Trophoblast cell (in vitro differentiated cells and primary cell): ENCODE results near the gene COLEC11.

Experiments
- DNase-seq, 2 donors: peaks; one replicate each; pipeline ENCODE4 v3.0.0-alpha.2; 2016
- H2AFZ ChIP-seq: 2 replicates; pipeline ENCODE4 v1.6.1; 2013; ENCODE audit warnings: low read length, moderate library complexity, mild to moderate bottlenecking; ENCODE audit not compliant: insufficient read depth, poor library complexity
- H2AK5ac ChIP-seq: 2 replicates; pipeline ENCODE4 v1.6.1; 2013; ENCODE audit warnings: mild to moderate bottlenecking, low read length
- H2BK120ac ChIP-seq: 2 replicates; pipeline ENCODE4 v1.6.1; 2013; ENCODE audit warnings: low read length, mild to moderate bottlenecking, moderate library complexity; ENCODE audit not compliant: insufficient read depth, poor library complexity
- H2BK12ac ChIP-seq: 2 replicates; pipeline ENCODE4 v1.6.1; 2013; ENCODE audit warnings: mild to moderate bottlenecking, low read length, moderate library complexity
- H2BK5ac ChIP-seq: 2 replicates; pipeline ENCODE4 v1.6.1; 2013; ENCODE audit warnings: low read length, low read depth, moderate library complexity, mild to moderate bottlenecking; ENCODE audit not compliant: poor library complexity
- H3K14ac ChIP-seq: 2 replicates; pipeline ENCODE4 v1.6.1; 2013; ENCODE audit warnings: mild to moderate bottlenecking, low read length
- H3K18ac ChIP-seq: 2 replicates; pipeline ENCODE4 v1.6.1; 2013; ENCODE audit warnings: mild to moderate bottlenecking, low read length
- H3K23ac ChIP-seq: 2 replicates; pipeline ENCODE4 v1.6.1; 2013; ENCODE audit warnings: low read length
- H3K27ac ChIP-seq: 2 replicates; pipeline ENCODE4 v1.5.1; 2013; ENCODE audit warnings: low read depth, mild to moderate bottlenecking, inconsistent platforms, low read length, moderate library complexity
- H3K27me3 ChIP-seq: 2 replicates; pipeline ENCODE4 v1.6.1; 2013; ENCODE audit warnings: inconsistent platforms, mild to moderate bottlenecking, low read length, moderate library complexity; ENCODE audit not compliant: insufficient read depth
- H3K36me3 ChIP-seq, 2 experiments: 1 replicate in 1 of 2; 2 replicates in 1 of 2; pipeline ENCODE4 v1.6.1; 2013; ENCODE audit warnings: low read length in 2 of 2, mild to moderate bottlenecking in 2 of 2, moderate library complexity in 1 of 2; ENCODE audit not compliant: insufficient read depth in 2 of 2, control insufficient read depth in 1 of 2
- H3K4ac ChIP-seq: 2 replicates; pipeline ENCODE4 v1.6.1; 2013; ENCODE audit warnings: low read depth, mild to moderate bottlenecking, low read length, moderate library complexity
- H3K4me1 ChIP-seq, 2 experiments: 1 replicate in 1 of 2; 2 replicates in 1 of 2; pipeline ENCODE4 v1.6.1; 2013; ENCODE audit warnings: low read length in 2 of 2, mild to moderate bottlenecking in 2 of 2, moderate library complexity in 1 of 2; ENCODE audit not compliant: insufficient read depth in 2 of 2, control insufficient read depth in 1 of 2
- H3K4me2 ChIP-seq: 2 replicates; pipeline ENCODE4 v1.6.1; 2013; ENCODE audit warnings: inconsistent platforms, mild to moderate bottlenecking, low read length, moderate library complexity
- H3K4me3 ChIP-seq: 2 replicates; pipeline ENCODE4 v1.5.1; 2013; ENCODE audit warnings: mild to moderate bottlenecking, low read depth, low read length, inconsistent platforms
- H3K79me1 ChIP-seq: one replicate; pipeline ENCODE4 v1.6.1; 2013; ENCODE audit warnings: low read length
- H3K79me2 ChIP-seq: 2 replicates; pipeline ENCODE4 v1.6.1; 2013; ENCODE audit warnings: low read length, mild to moderate bottlenecking; ENCODE audit not compliant: control insufficient read depth, insufficient read depth, poor library complexity
- H3K9ac ChIP-seq: 2 replicates; pipeline ENCODE4 v1.6.1; 2013; ENCODE audit warnings: mild to moderate bottlenecking, low read length
- H3K9me3 ChIP-seq: 2 replicates; pipeline ENCODE4 v1.6.1; 2013; ENCODE audit warnings: low read depth, mild to moderate bottlenecking, control low read depth, inconsistent platforms, low read length; ENCODE audit not compliant: insufficient read depth
- H4K12ac ChIP-seq: 2 replicates; pipeline ENCODE4 v1.6.1; 2013; ENCODE audit warnings: low read depth, mild to moderate bottlenecking, low read length, moderate library complexity
- H4K8ac ChIP-seq: 2 replicates; pipeline ENCODE4 v1.6.1; 2013; ENCODE audit warnings: low read depth, mild to moderate bottlenecking, low read length, moderate library complexity
- H4K91ac ChIP-seq: one replicate; pipeline ENCODE4 v1.6.1; 2013; ENCODE audit warnings: low read depth, mild to moderate bottlenecking, low read length, moderate library complexity
- WGBS: extraction: QIAGEN DNeasy Blood & Tissue Kit; methylation state at CpG from one replicate; pipeline ENCODE4 v1.1.7; 2013; ENCODE audit warnings: missing lambda C conversion rate; ENCODE audit not compliant: insufficient read length, insufficient coverage; ENCODE audit errors: extremely low coverage; 5-methylcytosine and 5-hydroxymethylcytosine counted together

COLEC11 gene

DNA sequence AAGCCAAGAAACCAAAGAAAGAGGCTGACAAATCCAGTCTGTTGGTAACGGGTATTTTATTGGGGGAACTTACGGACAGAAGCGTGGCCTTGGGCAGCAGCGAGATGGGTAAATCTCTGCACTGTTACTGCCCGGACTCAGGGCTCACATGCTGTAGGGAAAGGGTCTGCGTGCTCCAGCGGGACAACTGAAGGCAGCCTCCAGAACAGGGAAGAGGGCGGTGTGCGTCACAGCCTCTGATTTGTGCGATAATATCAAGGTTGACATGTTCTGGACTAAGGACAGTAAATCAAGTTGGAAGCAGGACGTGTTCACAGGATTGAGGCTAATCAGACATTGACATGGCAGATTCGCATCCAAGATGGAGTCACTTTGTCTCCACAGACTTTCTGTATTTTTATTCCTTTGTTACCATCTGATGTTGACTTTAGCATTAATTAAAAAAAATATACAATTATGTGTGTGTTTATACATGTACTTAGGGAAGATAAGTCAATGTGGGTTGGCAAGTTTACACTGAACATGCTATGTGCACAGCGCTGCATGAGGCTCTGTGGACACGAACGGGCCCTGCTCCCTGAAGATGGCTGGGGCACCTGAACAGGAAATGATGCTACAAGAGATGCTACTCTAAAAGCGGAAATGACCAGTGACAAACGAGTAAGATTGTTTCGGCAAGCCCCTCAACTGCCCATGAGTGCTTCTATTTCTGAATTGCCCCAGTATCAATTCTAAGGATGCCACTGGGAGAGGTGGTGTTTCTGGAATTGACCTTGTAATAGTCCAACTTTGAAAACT is 85.8 kb downstream of the COLEC11 start:
- Histone ChIP-seq H2AFZ (no peak overlapping the region), H3K9me3 (peaks cover 4% of the 10 kb centered on the region), H2AK5ac (no peak overlapping the region), H3K79me1 (no peaks in the 10 kb centered on the region), H3K4me3 (no peak overlapping the region), H3K36me3 (no peaks in the 10 kb centered on the region), H3K4me2 (no peak overlapping the region), H3K23ac (no peak overlapping the region), H3K27ac (no peak overlapping the region), H4K91ac (no peak overlapping the region), H2BK12ac (no peak overlapping the region), H3K14ac (no peak overlapping the region), H4K12ac (no peak overlapping the region), H3K27me3 (no peaks in the 10 kb centered on the region), H3K9ac (no peak overlapping the region), H3K18ac (no peak overlapping the region), H2BK120ac (no peak overlapping the region), H3K79me2 (no peaks in the 10 kb centered on the region), H4K8ac (no peak overlapping the region), H3K4me1 (no peaks in the 10 kb centered on the region), H2BK5ac (no peak overlapping the region), H3K4ac (no peak overlapping the region)
- WGBS: no CpG with 5 or more reads among the region's 18 CpGs
- DNase-seq: no peak

DNA sequence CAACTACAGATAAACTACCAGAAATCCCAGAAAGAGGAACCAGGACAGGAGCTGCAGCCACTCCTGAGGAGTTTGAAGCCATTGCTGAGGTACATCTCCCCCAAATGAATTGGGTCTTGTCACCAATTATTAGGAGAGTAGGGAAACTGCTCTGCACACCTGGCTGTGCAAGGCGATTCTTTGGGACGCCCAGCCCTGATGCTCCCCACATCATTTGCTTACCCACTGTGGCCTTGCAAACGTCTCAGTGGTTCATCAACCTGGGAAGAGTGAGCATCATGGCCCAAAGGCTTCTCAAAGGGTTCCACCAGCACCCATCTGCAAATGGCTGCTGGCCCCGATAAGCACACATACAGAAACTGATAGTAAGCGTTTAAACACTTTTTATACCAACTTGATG is 86.7 kb downstream of the COLEC11 start:
- no peaks in the 10 kb centered on the region for H3K27me3 ChIP-seq
- no peak overlapping the region for H2BK12ac ChIP-seq
- H3K27ac ChIP-seq: no peak overlapping the region
- H4K8ac ChIP-seq: no peak overlapping the region
- no peak overlapping the region for H3K9ac ChIP-seq
- H3K4me3 ChIP-seq: no peak overlapping the region
- no peaks in the 10 kb centered on the region for H3K79me1 ChIP-seq
- H3K14ac ChIP-seq: no peak overlapping the region
- H3K18ac ChIP-seq: no peak overlapping the region
- H3K36me3 ChIP-seq: no peaks in the 10 kb centered on the region
- H2AFZ ChIP-seq: no peak overlapping the region
- no peaks in the 10 kb centered on the region for H3K4me1 ChIP-seq
- H3K79me2 ChIP-seq: no peaks in the 10 kb centered on the region
- no peak overlapping the region for H4K91ac ChIP-seq
- H3K4me2 ChIP-seq: no peak overlapping the region
- no peak overlapping the region for H2BK5ac ChIP-seq
- no peak overlapping the region for H4K12ac ChIP-seq
- no peak overlapping the region for H2AK5ac ChIP-seq
- H2BK120ac ChIP-seq: no peak overlapping the region
- H3K9me3 ChIP-seq: peaks cover 4% of the 10 kb centered on the region
- H3K23ac ChIP-seq: no peak overlapping the region
- WGBS: no CpG with 5 or more reads among the region's 5 CpGs
- H3K4ac ChIP-seq: no peak overlapping the region
- DNase-seq: no peak

- H3K27me3 ChIP-seq: no peaks in the 10 kb centered on the region
- WGBS: no CpG with 5 or more reads among the region's 6 CpGs
- no peaks in the 10 kb centered on the region for H3K79me1 ChIP-seq
These were observed 87.9 kb downstream of the COLEC11 start for GRCh38 chr2:3682811-3683210.

GRCh38 chr2:3683748-3684454 is 89.0 kb downstream of the COLEC11 start:
- H3K27ac ChIP-seq: no peak overlapping the region
- no peak for DNase-seq
- no peaks in the 10 kb centered on the region for H3K79me2 ChIP-seq
- no peaks in the 10 kb centered on the region for H3K4me1 ChIP-seq
- no peak overlapping the region for H3K4me2 ChIP-seq
- H3K79me1 ChIP-seq: no peaks in the 10 kb centered on the region
- no peak overlapping the region for H4K8ac ChIP-seq
- no peaks in the 10 kb centered on the region for H3K36me3 ChIP-seq
- no peak overlapping the region for H3K9ac ChIP-seq
- no peak overlapping the region for H2BK12ac ChIP-seq
- H2AFZ ChIP-seq: no peak overlapping the region
- no CpG with 5 or more reads among the region's 3 CpGs for WGBS
- H3K27me3 ChIP-seq: no peaks in the 10 kb centered on the region
- H2BK5ac ChIP-seq: no peak overlapping the region
- no peak overlapping the region for H2BK120ac ChIP-seq
- H4K12ac ChIP-seq: no peak overlapping the region
- H3K4me3 ChIP-seq: no peak overlapping the region
- no peak overlapping the region for H2AK5ac ChIP-seq
- peaks cover 1% of the 10 kb centered on the region for H3K9me3 ChIP-seq
- H4K91ac ChIP-seq: no peak overlapping the region
- no peak overlapping the region for H3K18ac ChIP-seq
- H3K14ac ChIP-seq: no peak overlapping the region
- H3K23ac ChIP-seq: no peak overlapping the region
- no peak overlapping the region for H3K4ac ChIP-seq

More at GRCh38 chr2:3682811-3683210, 87.9 kb downstream of the COLEC11 start:
- Histone ChIP-seq H3K23ac (no peak overlapping the region), H3K4me3 (no peak overlapping the region), H4K91ac (no peak overlapping the region), H2BK5ac (no peak overlapping the region), H3K9ac (no peak overlapping the region), H4K12ac (no peak overlapping the region), H3K4ac (no peak overlapping the region), H3K79me2 (no peaks in the 10 kb centered on the region), H4K8ac (no peak overlapping the region), H3K4me1 (no peaks in the 10 kb centered on the region), H3K4me2 (no peak overlapping the region), H2BK120ac (no peak overlapping the region), H3K14ac (no peak overlapping the region), H3K18ac (no peak overlapping the region), H2AFZ (no peak overlapping the region), H3K9me3 (no peaks in the 10 kb centered on the region), H3K36me3 (no peaks in the 10 kb centered on the region), H3K27ac (no peak overlapping the region), H2BK12ac (no peak overlapping the region), H2AK5ac (no peak overlapping the region)
- no peak for DNase-seq
